ENCODE data around the gene TBC1D12.

The TBC1D12 gene

GRCh38 chr10:94405406-94405805, 3.1 kb downstream of the TBC1D12 start:
- DNase-seq (ENCODE audit: low read depth, low spot score) = no peak

GRCh38 chr10:94407668-94408067, 5.3 kb downstream of the TBC1D12 start:
- no peak for DNase-seq (ENCODE audit: low read depth, low spot score)

DNA sequence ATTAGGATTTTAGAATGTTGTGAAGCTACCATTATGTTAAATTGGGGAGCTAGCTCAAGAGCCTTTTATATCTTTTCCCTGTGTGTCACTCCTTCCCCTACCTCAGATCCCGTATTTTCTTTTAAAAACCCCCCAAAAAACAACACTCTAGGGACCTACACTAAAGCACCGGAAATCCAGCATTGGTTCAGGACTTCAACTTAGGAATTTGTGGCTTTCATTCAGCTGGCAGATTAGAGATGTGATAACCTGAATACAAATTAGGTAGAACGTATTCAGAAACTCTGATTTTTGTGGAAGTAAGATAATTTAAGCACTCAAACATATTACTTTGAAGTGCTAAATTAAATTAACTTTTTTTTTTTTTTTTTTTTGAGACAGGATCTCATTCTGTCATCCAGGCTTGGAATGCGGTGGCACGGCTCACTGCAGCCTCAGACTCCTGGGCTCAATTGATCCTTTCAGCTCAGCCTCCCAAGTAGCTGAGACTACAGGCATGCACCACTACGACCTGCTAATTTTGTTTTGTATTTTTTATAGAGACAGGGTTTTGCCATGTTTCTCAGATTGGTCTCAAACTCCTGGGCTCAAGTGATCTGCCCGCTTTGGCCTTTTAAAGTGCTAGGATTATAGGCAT, 6.8 kb downstream of the TBC1D12 start:
- no peak for DNase-seq (ENCODE audit: low read depth, low spot score)

GRCh38 chr10:94411304-94411703, 9.0 kb downstream of the TBC1D12 start:
- no peak for DNase-seq (ENCODE audit: low read depth, low spot score)

GRCh38 chr10:94412449-94412848, 10.1 kb downstream of the TBC1D12 start:
- DNase-seq (ENCODE audit: low read depth, low spot score) = no peak

DNA sequence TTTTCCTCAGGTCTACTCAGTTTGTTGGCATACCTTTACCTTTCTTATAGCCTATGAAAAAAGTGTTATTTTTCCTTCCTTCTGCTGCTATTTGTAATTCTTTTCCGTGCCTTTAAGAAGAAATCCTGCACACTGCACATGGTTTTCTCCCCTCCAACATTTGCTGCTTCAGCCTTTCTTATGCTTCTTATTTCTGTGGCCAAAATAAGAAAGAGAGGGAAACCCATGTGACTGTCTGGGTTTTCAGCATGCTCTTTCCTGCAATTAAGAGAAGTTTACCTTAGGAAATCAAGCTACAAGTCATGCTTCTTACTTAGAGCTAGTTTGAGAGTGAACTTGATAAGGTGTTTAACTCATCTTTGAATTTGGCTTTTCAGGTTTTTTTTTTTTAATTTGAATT, 11.0 kb downstream of the TBC1D12 start:
- DNase-seq (ENCODE audit: low read depth, low spot score) = no peak

DNA sequence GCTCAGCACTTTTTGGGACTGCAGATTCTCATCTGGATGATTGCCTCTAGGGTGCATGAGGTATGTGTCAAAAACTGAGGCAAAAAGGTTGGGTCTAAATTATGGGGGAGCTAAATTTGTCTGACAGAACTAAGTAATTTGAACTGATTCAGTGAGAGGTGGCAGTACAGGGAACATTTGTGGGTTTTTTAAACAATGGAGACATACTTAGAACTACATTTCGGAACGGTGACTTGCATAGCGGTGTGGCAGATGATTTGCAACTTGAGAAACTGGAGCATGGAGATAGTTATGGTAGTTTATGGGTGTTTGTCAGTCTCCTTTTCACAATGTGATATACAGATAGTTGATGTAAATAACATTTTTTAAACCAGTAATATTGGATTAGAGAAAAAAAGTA, 14.6 kb downstream of the TBC1D12 start:
- DNase-seq (ENCODE audit: low read depth, low spot score) = no peak

GRCh38 chr10:94417321-94417720, 15.0 kb downstream of the TBC1D12 start:
- no peak for DNase-seq (ENCODE audit: low read depth, low spot score)

- no peak for DNase-seq (ENCODE audit: low read depth, low spot score)
These were observed 18.2 kb downstream of the TBC1D12 start for GRCh38 chr10:94420516-94420915.

DNA sequence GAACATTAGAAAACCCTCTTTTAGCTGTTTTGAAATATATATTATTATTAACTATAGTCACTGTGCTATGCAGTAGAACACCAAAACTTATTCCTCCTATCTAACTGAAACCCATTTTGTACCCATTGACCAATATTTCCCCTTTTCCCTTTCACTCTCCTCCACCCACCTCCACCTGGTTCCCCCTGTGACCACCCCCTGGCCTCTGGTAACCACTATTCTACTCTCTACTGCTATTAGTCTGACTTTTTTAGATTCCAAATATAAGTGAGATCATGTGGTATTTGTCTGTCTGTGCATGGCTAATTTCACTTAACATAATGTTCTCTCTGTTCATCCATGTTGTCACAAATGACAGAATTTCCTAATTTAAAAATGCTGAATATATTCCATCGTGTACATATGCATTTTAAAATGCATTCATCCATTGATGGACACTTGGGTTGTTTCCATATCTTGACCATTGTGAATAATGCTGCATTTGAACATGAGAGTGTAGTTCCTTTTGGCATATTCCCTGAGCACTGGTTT, 18.7 kb downstream of the TBC1D12 start:
- no peak for DNase-seq (ENCODE audit: low read depth, low spot score)

- DNase-seq (ENCODE audit: low read depth, low spot score) = no peak
These were observed 21.3 kb downstream of the TBC1D12 start for GRCh38 chr10:94423627-94424026.

DNA sequence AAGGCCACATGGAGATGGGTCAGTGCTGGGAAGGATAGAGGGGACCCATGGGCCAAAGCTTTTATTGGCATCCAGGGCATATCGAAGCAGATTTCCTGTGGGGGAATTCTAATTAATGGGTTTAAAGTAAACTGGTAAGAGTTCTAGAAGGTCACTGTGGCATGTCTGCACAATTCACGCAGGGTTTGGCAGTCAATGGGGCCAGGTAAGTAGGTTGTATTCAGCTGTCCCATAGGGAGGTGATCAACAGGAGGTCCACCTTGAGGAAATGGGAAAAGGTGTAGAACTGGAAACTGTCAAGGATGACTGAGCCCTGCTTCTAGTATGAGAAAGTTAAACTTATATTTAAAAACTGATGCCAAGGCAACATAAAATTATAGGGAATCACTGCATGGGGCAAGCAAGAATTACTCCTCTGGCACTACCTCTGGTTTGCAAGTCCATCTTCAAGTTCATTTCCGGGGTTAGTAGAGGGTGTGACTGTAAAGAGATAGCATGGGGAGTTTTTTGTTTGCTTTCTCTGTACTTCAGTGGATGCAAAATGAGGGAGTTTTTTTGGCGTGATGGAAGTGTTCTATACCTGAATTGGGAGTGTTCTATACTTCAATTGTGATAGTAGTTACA, 22.5 kb downstream of the TBC1D12 start:
- DNase-seq (ENCODE audit: low read depth, low spot score) = no peak

DNA sequence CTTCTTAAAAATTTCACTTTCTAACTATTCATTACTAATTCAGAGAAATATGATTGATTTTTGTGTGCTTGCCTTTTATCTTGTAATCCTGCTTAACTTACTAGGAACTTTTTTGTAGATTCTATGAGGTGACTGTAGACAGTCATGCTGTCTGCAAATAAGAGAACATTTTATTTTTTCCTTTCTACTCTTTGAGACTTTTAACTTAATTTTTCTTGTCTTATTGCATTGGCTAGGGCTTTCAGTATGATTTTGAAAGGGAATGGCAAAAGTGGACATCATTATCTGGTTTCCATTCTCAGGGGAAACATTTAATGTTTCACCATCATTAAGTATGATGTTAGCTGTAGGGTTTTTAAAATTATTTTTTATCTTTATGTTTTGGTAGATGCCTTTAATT, 23.6 kb downstream of the TBC1D12 start:
- DNase-seq (ENCODE audit: low read depth, low spot score) = no peak

- DNase-seq (ENCODE audit: low read depth, low spot score) = no peak
These were observed 24.8 kb downstream of the TBC1D12 start for GRCh38 chr10:94427166-94427565.

DNA sequence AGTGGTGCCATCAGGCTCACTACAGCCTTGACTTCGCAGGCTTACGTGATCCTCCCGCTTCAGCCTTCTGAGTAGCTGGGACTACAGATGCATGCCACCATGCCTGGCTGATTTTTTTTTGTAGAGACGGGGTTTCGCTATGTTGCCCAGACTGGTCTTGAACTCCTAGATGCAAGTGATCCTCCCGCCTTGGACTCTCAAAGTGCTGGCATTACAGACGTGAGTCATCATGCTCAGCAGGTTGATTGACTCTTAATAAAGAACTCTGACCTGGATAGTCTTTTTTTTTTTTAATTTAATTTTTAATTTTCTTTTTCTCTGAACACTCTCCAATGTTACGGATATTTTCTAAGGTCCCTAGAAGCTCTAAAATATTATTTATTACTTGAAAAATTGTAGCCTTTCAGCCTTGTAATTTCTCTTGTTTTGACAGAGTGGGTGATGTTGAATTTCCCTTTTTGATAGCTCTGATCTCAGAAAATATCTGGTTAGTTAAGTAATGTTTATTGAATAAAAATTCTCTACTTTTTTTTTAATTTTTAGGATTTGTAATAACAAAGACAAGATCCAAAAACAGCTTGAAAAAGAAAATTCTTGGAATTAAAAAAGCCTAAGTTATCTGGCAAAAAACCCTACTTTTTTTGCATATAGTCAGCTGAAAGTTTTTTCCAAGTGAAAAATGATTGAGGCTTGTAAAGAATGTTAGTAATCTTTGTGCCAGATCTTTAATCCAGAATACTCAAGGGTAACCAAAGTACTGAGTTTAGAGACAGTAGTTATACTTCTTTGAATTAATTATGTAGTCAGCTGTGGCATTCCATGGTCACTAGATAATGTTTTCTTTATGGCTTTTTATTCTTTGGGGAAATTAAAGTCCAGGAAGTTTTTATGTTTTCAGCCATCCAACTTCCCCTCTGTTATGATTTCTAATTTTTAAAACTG, 26.7 kb downstream of the TBC1D12 start:
- no peak for DNase-seq (ENCODE audit: low read depth, low spot score)

DNA sequence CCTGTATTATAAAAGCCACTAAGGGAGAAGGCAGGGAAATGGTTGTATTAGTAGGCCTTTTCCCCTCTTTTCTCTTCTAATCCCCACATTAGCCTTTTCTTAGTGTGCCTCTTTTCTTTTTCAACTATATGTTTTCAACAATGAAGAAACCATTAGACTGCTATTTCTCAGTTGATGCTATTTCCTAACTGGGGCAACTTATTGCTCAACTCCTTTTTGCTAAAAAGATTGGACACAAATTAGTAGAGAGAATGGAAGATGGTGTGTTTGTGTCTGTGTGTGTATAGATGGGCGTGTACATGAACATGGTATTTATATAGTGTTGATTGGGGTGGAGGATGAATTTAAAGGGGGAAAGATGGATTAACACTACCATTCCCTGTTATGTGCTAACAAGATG, 28.4 kb downstream of the TBC1D12 start:
- DNase-seq (ENCODE audit: low read depth, low spot score) = no peak

DNA sequence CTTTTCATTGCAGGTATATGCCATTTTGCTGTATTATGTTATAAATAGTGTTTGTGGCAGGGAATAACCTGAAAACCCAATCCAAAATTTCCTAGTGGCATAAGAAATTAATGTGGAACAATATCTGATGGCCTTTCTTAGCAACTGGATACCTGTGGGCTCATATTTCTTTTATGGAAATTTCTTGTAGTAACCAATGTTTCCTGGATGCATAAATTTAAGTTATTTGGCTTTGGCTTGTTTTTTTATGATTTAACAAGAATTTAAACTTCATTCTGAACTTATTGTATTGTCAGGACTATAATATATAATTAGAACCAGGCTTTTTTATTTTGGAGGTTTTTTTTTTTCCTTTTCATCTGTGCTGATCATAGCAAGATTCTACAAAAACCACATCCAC, 30.1 kb downstream of the TBC1D12 start:
- DNase-seq (ENCODE audit: low read depth, low spot score) = no peak

GRCh38 chr10:94439275-94439861, 37.0 kb downstream of the TBC1D12 start:
- no peak for DNase-seq (ENCODE audit: low read depth, low spot score)

- no peak for DNase-seq (ENCODE audit: low read depth, low spot score)
These were observed 37.8 kb downstream of the TBC1D12 start for GRCh38 chr10:94440096-94440495.

- DNase-seq (ENCODE audit: low read depth, low spot score) = no peak
These were observed 40.7 kb downstream of the TBC1D12 start for GRCh38 chr10:94443047-94443446.

DNA sequence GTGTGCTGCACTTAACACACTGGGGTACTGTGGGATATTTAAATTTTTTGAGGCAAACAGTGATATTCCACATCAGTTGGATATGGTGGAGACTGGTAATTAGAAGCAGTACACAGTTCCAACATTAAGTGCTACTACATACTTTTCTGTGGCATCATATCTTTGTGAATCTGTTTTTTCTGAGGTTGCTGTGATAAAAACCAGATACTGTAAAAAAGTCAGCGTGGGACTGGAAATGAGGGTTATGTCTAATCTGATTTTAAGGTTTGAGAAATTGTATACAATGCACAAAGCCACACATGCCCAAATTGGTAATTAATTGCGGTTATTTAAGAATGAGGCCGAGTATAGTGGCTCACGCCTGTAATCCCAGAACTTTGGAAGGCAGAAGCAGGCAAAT, 41.2 kb downstream of the TBC1D12 start:
- DNase-seq (ENCODE audit: low read depth, low spot score) = no peak

DNA sequence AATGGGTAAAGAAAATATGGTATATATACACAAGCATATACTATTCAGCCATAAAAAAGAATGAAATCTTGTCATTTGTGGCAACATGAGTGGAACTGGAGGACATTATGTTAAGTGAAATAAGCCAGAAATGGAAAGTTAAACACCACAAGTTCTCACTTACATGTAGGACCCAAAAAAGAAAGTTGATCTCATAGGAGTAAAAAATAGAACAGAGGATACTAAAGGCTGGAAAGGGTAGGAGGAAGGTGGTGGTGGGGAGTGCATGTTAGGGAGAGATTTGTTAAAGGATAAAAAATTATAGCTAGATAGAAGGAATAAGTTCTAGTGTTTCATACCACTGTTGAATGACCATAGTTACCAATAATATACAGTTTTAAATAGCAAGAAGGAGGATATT, 48.4 kb downstream of the TBC1D12 start:
- no peak for DNase-seq (ENCODE audit: low read depth, low spot score)
